ENCODE data around the gene PLXDC2.

GRCh38 chr10:19812976-19813375 is 3.3 kb upstream of the PLXDC2 start:
- no peak for TF ChIP-seq CTCF (IDR thresholded peaks at IDR 0.05 in 8 of 11, conservative IDR thresholded peaks at IDR 0.05 in 3 of 11)
- TF ChIP-seq POLR2A (IDR thresholded peaks at IDR 0.05), result no peak
